GM18951 (cell line): Measurements from ENCODE around the gene TMEM204.

Experiments used
- POLR2A ChIP-seq: IDR thresholded peaks from 4 replicates; pipeline ENCODE4 v1.6.1; 2011; ENCODE audit warnings: mild to moderate bottlenecking; ENCODE audit not compliant: insufficient read length, insufficient read depth; ENCODE audit errors: extremely low read depth
- in situ Hi-C: fragments of 300-500 bp; cut with MboI; formaldehyde crosslinking; loops from one replicate; pipeline ENCODE4 v1.12.0; 2022; ENCODE audit warnings: low sequenced_read_pairs, mixed read lengths, inconsistent platforms; ENCODE audit not compliant: unreplicated experiment

Gene TMEM204

GRCh38 chr16:1523581-1524245 lies 9.8 kb upstream of the TMEM204 start:
- TF ChIP-seq POLR2A, result no peak
- in situ Hi-C loops, result no loop called here

- TF ChIP-seq POLR2A, result no peak
- in situ Hi-C loops, result no loop called here
Measured at GRCh38 chr16:1524366-1524765, 9.1 kb upstream of the TMEM204 start.

DNA sequence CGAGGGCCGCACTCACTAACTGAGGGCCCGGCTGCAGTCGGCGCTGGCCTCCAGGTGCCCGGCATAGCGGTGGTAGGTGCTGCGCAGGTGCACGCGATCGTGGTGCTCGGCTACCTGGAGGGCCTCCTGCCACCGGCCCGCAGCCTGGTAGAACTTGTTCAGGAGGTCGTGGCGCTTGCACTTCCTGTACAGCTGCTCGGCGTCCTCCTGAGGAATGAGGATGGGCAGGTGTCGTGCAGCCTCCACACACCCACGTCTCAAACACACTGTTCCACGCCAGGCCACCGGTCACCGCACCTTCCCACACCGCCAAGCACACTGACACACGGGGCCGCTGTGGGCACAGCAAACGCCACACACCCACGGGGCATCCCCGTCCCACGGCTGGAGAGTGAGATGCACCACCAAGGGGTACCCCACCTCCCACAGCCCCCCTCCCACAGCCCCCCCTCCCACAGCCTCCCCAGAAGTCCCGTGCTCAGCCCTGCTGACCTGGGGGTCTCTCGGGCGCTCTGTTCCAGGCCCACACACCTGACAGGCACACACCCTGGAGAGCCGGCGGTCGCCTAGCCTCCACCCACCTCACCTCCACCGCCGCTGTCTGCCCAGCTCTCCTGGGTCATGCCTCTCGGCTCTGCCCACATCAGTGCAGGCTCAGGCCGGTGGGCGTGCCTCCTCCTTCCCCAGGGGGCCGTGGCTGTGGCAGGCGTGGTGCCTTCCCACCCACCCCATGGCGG lies 7.4 kb upstream of the TMEM204 start:
- in situ Hi-C loops, result no loop called here
- no peak for TF ChIP-seq POLR2A

GRCh38 chr16:1526608-1527555 lies 6.6 kb upstream of the TMEM204 start:
- TF ChIP-seq POLR2A, result no peak
- in situ Hi-C loops, result no loop called here

DNA sequence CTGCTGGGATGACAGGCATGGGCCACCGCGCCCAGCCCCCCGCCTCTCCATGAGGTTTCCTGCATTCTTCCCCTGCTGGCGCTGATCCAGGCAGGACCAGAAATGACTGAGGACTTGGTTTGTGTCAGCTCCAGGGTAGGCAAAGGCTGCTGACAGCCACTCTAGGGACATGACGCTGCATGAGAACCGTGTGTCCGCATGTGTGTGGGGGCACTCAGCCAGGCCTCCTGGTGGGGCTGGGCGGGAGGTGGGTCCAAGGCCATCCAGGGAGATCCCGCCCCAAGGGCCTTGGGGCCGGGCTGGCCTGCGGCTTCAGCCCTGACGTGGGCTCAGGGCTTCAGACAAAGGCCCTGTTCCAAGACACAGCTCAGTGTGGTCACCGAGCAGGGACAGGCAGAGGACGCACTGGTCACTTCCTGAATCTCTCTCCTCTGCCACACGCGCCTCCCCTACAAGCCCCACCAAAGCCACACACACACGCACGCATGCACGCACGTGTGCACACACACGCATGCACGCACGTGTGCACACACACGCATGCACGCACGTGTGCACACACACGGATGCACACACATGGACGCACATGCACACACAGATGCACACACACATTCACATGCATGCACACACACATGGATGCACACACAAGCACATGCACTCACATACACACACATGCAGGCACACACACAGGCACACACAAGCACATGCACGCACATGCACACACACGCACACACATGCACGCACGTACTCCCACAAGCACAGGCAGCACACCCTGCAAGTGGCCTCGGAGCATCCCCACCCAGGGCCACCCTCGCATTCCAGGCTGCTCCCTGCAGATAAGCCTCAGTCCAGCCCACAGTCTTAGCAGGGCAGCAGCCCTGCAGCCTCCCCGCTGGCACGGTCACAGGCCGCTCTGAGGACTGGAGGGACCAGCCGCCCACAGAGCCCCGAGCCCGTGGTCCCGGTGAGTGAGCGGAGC lies 5.3 kb upstream of the TMEM204 start:
- in situ Hi-C loops, result no loop called here
- TF ChIP-seq POLR2A, result no peak

DNA sequence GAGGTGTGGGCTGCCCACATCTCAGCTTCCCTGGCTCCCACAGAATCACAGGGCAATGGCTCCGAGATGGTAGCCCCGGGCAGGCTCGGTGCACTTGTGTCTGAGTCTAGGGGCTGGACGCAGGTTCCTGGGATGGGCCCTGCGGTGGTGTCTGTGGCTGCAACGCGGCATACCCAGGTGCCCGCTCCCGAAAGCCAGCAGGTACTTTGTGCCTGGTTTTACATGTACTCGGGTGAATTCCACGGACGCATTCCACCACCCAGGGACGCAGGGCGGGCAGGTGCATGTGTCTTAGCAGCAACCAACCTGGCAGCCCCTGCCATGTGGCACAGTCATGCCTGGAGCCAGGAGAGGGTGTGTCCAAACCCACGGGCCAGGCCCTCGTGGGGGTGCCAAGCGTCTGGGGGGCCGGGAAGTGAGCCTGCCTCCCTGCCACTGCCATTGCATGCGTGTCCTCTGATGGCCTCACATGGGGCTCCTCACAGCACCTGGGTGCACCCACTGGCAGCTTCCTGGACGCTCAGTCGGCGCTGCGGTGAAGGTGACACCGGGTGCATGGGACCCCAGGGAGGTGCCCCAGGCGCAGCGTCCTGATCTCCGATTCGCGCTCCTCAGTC lies 4.4 kb upstream of the TMEM204 start:
- in situ Hi-C loops, result no loop called here
- no peak for TF ChIP-seq POLR2A

GRCh38 chr16:1530349-1530882 lies 3.0 kb upstream of the TMEM204 start:
- in situ Hi-C loops, result no loop called here

DNA sequence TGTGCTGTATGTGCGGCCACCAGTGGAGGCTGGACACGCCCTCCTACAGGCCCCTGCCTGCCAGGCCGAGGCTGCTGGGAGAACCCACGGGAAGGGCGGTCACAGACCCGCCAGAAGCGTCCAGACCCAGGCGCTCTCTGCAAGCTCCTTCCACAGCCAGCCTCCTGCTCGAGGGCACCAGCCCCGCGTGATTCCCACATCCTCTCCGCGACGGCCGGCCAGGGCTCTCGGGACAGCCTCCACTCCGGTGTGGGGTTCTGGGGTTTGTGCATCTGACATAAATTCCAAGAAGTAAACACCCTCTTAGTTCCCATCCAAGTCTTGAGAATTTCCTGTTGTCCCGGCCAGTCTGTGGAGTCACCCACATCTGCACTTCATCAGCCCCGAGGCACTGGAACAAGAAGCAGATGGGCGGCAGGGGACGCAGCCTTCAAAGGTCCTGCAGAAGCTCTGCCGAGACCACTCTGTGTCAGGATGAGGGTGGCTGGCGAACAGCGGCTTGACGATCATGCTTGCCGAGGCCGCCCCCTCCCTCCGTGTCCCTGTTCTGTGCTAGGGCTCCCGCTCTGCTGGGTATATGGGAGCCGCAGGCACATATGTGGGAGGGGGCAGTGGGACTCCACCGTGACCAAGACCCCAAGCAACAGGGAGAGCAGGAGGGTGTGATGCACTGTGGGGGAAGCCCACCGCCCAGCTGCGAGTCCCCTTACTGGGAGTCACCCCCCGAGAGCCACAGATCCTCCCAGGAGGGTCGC lies 2.4 kb upstream of the TMEM204 start:
- no peak for TF ChIP-seq POLR2A
- in situ Hi-C loops, result no loop called here

More at GRCh38 chr16:1530349-1530882, 3.0 kb upstream of the TMEM204 start:
- TF ChIP-seq POLR2A, result no peak

GRCh38 chr16:1531638-1531910 lies 1.9 kb upstream of the TMEM204 start:
- in situ Hi-C loops, result no loop called here
- no peak for TF ChIP-seq POLR2A

- in situ Hi-C loops, result no loop called here
- TF ChIP-seq POLR2A, result no peak
Measured at GRCh38 chr16:1532081-1532760, 1.2 kb upstream of the TMEM204 start.

- in situ Hi-C loops, result no loop called here
- no peak for TF ChIP-seq POLR2A
Measured at GRCh38 chr16:1532771-1533170, 695 bp upstream of the TMEM204 start.
